ENCODE data around the gene SPNS3.

SPNS3 gene

GRCh38 chr17:4515501-4515900 is 81.8 kb downstream of the SPNS3 start:
- H3K4me3 ChIP-seq (ENCODE audit: low read length), result no peak overlapping the region
- no peaks in the 10 kb centered on the region for H3K4me1 ChIP-seq (ENCODE audit: control insufficient read depth, insufficient read depth, low read length)
- H3K27me3 ChIP-seq (ENCODE audit: control insufficient read depth, insufficient read depth, low read length), result peaks cover 34% of the 10 kb centered on the region
- H3K9ac ChIP-seq (ENCODE audit: low read depth, low read length), result no peak overlapping the region
- H3K4me2 ChIP-seq (ENCODE audit: low read length), result no peak overlapping the region
- no peaks in the 10 kb centered on the region for H3K9me3 ChIP-seq (replicated peaks; ENCODE audit: low read length)
- no peaks in the 10 kb centered on the region for H3K36me3 ChIP-seq (ENCODE audit: insufficient read depth, low read length)

GRCh38 chr17:4516735-4517134 is 83.0 kb downstream of the SPNS3 start:
- no peaks in the 10 kb centered on the region for H3K36me3 ChIP-seq (ENCODE audit: insufficient read depth, low read length)
- H3K4me1 ChIP-seq (ENCODE audit: control insufficient read depth, insufficient read depth, low read length), result no peaks in the 10 kb centered on the region
- H3K27me3 ChIP-seq (ENCODE audit: control insufficient read depth, insufficient read depth, low read length), result peaks cover 24% of the 10 kb centered on the region
- no peaks in the 10 kb centered on the region for H3K9me3 ChIP-seq (replicated peaks; ENCODE audit: low read length)
- H3K4me3 ChIP-seq (ENCODE audit: low read length), result no peak overlapping the region
- H3K9ac ChIP-seq (ENCODE audit: low read depth, low read length), result no peak overlapping the region
- H3K4me2 ChIP-seq (ENCODE audit: low read length), result no peak overlapping the region

GRCh38 chr17:4518901-4519300 is 85.2 kb downstream of the SPNS3 start:
- H3K4me2 ChIP-seq (ENCODE audit: low read length), result no peak overlapping the region
- no peaks in the 10 kb centered on the region for H3K36me3 ChIP-seq (ENCODE audit: insufficient read depth, low read length)
- H3K9me3 ChIP-seq (replicated peaks; ENCODE audit: low read length), result no peaks in the 10 kb centered on the region
- no peak overlapping the region for H3K9ac ChIP-seq (ENCODE audit: low read depth, low read length)
- no peak overlapping the region for H3K4me3 ChIP-seq (ENCODE audit: low read length)
- H3K4me1 ChIP-seq (ENCODE audit: control insufficient read depth, insufficient read depth, low read length), result no peaks in the 10 kb centered on the region
- H3K27me3 ChIP-seq (ENCODE audit: control insufficient read depth, insufficient read depth, low read length), result peaks cover 25% of the 10 kb centered on the region

- no peak overlapping the region for H3K9ac ChIP-seq (ENCODE audit: low read depth, low read length)
Measured at GRCh38 chr17:4519361-4519788, 85.6 kb downstream of the SPNS3 start.

GRCh38 chr17:4520060-4520893 is 86.5 kb downstream of the SPNS3 start:
- H3K27me3 ChIP-seq (ENCODE audit: control insufficient read depth, insufficient read depth, low read length), result peaks cover 20% of the 10 kb centered on the region
- no peak overlapping the region for H3K4me2 ChIP-seq (ENCODE audit: low read length)
- H3K36me3 ChIP-seq (ENCODE audit: insufficient read depth, low read length), result no peaks in the 10 kb centered on the region
- no peaks in the 10 kb centered on the region for H3K4me1 ChIP-seq (ENCODE audit: control insufficient read depth, insufficient read depth, low read length)
- H3K9me3 ChIP-seq (replicated peaks; ENCODE audit: low read length), result no peaks in the 10 kb centered on the region
- no peak overlapping the region for H3K9ac ChIP-seq (ENCODE audit: low read depth, low read length)
- no peak overlapping the region for H3K4me3 ChIP-seq (ENCODE audit: low read length)

More at GRCh38 chr17:4519361-4519788, 85.6 kb downstream of the SPNS3 start:
- H3K4me1 ChIP-seq (ENCODE audit: control insufficient read depth, insufficient read depth, low read length), result no peaks in the 10 kb centered on the region
- H3K9me3 ChIP-seq (replicated peaks; ENCODE audit: low read length), result no peaks in the 10 kb centered on the region
- H3K36me3 ChIP-seq (ENCODE audit: insufficient read depth, low read length), result no peaks in the 10 kb centered on the region
- H3K27me3 ChIP-seq (ENCODE audit: control insufficient read depth, insufficient read depth, low read length), result peaks cover 21% of the 10 kb centered on the region
- H3K4me3 ChIP-seq (ENCODE audit: low read length), result no peak overlapping the region
- no peak overlapping the region for H3K4me2 ChIP-seq (ENCODE audit: low read length)

DNA sequence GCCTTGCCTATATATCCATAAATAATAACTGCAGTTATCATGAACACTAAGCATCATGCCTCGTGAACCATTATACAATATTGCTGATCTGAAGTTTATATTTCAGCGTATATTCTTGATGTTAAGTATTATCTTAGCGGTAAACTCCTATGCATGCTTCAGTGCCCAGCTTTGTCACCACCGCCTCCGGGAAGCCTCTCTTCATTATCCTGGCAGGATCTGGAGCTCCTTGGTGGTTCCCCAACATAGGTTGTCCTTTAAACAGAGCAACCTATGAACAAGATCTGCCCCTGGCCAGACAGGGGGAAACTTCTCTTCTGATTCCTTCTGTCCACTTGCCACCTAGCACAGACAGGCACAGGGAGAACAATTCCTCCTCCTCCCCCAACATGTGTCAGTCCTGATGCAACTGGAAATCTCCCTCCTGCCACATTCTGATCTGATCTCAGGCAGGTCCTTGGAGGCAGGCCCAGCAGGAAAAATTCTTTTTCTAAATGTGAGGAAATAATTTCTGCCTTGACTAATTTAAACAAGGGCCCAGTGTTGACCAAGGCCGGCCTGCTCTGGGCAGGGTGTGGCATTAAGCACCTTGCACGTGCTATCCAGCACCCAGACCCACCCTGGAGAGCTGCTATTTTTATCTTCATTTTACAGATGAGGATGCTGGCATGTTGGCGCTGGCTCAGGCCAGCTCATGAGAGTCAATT is 87.3 kb downstream of the SPNS3 start:
- Histone ChIP-seq H3K36me3 (ENCODE audit: insufficient read depth, low read length) (no peaks in the 10 kb centered on the region), H3K4me3 (ENCODE audit: low read length) (no peak overlapping the region), H3K9me3 (replicated peaks; ENCODE audit: low read length) (no peaks in the 10 kb centered on the region), H3K4me1 (ENCODE audit: control insufficient read depth, insufficient read depth, low read length) (no peaks in the 10 kb centered on the region), H3K4me2 (ENCODE audit: low read length) (no peak overlapping the region), H3K9ac (ENCODE audit: low read depth, low read length) (no peak overlapping the region), H3K27me3 (ENCODE audit: control insufficient read depth, insufficient read depth, low read length) (peaks cover 27% of the 10 kb centered on the region)

- peaks cover 31% of the 10 kb centered on the region for H3K27me3 ChIP-seq (ENCODE audit: control insufficient read depth, insufficient read depth, low read length)
Measured at GRCh38 chr17:4522661-4523060, 88.9 kb downstream of the SPNS3 start.

GRCh38 chr17:4523946-4524345 is 90.2 kb downstream of the SPNS3 start:
- Histone ChIP-seq H3K9me3 (replicated peaks; ENCODE audit: low read length) (no peaks in the 10 kb centered on the region), H3K27me3 (ENCODE audit: control insufficient read depth, insufficient read depth, low read length) (peaks cover 36% of the 10 kb centered on the region), H3K4me2 (ENCODE audit: low read length) (no peak overlapping the region)

More at GRCh38 chr17:4522661-4523060, 88.9 kb downstream of the SPNS3 start:
- Histone ChIP-seq H3K9me3 (replicated peaks; ENCODE audit: low read length) (no peaks in the 10 kb centered on the region), H3K36me3 (ENCODE audit: insufficient read depth, low read length) (no peaks in the 10 kb centered on the region), H3K4me2 (ENCODE audit: low read length) (no peak overlapping the region), H3K9ac (ENCODE audit: low read depth, low read length) (no peak overlapping the region), H3K4me1 (ENCODE audit: control insufficient read depth, insufficient read depth, low read length) (no peaks in the 10 kb centered on the region), H3K4me3 (ENCODE audit: low read length) (no peak overlapping the region)

DNA sequence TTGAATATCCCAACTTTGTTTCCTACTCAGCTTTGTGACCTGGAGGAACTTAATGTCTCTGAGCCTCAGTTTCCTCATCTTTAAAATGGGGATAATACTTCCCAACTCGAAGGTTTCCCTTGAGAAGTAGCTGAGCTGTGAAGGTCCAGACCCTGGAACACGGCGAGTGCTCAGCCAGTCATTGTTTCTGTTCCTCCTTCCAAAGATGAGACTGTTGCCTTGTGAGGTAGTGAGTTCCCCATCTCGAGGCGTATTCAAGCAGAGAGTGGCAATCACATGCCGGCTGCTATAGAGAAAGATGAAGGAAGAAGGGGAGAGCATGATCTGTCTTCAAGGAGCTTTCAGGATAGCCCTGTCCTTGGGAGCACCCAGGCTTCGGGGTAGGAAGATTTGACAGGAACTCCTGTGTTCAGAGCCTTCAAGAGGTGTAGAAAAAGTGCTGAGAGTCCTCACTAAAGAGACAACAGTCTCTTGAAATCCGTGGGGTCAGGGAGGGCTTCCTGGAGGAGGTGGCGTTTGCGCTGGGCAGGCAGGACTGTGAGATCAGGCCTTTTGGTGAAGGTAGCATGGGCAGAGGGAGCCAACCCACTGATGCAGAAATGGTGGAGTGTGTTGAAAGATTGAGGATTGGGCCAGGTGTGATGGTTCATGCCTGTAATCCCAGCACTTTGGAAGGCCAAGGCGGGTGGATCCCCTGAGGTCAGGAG is 92.1 kb downstream of the SPNS3 start:
- Histone ChIP-seq H3K9me3 (replicated peaks; ENCODE audit: low read length) (no peaks in the 10 kb centered on the region), H3K4me2 (ENCODE audit: low read length) (no peak overlapping the region), H3K4me1 (ENCODE audit: control insufficient read depth, insufficient read depth, low read length) (no peaks in the 10 kb centered on the region), H3K27me3 (ENCODE audit: control insufficient read depth, insufficient read depth, low read length) (peaks cover 41% of the 10 kb centered on the region), H3K36me3 (ENCODE audit: insufficient read depth, low read length) (no peaks in the 10 kb centered on the region), H3K9ac (ENCODE audit: low read depth, low read length) (no peak overlapping the region), H3K4me3 (ENCODE audit: low read length) (no peak overlapping the region)

More at GRCh38 chr17:4523946-4524345, 90.2 kb downstream of the SPNS3 start:
- no peaks in the 10 kb centered on the region for H3K36me3 ChIP-seq (ENCODE audit: insufficient read depth, low read length)
- no peaks in the 10 kb centered on the region for H3K4me1 ChIP-seq (ENCODE audit: control insufficient read depth, insufficient read depth, low read length)
- no peak overlapping the region for H3K4me3 ChIP-seq (ENCODE audit: low read length)
- no peak overlapping the region for H3K9ac ChIP-seq (ENCODE audit: low read depth, low read length)

DNA sequence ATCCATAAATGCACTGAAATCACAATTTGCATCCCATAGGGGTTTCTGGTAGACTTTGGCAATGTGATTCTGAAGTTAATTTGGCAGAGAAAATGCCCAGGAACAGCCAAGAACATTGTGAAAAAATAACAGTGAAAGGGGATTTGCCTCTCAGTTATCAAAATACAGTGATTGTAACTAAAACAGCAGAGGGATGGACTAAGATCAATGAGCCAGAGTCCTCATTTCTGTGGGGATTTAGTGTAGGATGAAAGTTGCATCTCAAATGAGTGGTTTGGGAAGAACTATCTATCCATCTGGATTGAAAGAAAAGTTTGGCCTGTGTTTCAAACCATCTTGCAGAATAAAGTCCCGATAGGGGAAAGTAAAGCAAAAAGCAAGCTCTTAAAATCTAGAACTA is 93.4 kb downstream of the SPNS3 start:
- H3K4me1 ChIP-seq (ENCODE audit: control insufficient read depth, insufficient read depth, low read length), result no peaks in the 10 kb centered on the region
- H3K4me2 ChIP-seq (ENCODE audit: low read length), result no peak overlapping the region
- H3K36me3 ChIP-seq (ENCODE audit: insufficient read depth, low read length), result no peaks in the 10 kb centered on the region
- H3K4me3 ChIP-seq (ENCODE audit: low read length), result no peak overlapping the region
- H3K9me3 ChIP-seq (replicated peaks; ENCODE audit: low read length), result no peaks in the 10 kb centered on the region
- H3K9ac ChIP-seq (ENCODE audit: low read depth, low read length), result no peak overlapping the region
- peaks cover 50% of the 10 kb centered on the region for H3K27me3 ChIP-seq (ENCODE audit: control insufficient read depth, insufficient read depth, low read length)

GRCh38 chr17:4527566-4528125 is 93.9 kb downstream of the SPNS3 start:
- no peaks in the 10 kb centered on the region for H3K36me3 ChIP-seq (ENCODE audit: insufficient read depth, low read length)
- no peaks in the 10 kb centered on the region for H3K9me3 ChIP-seq (replicated peaks; ENCODE audit: low read length)
- peaks cover 51% of the 10 kb centered on the region for H3K27me3 ChIP-seq (ENCODE audit: control insufficient read depth, insufficient read depth, low read length)
- H3K4me1 ChIP-seq (ENCODE audit: control insufficient read depth, insufficient read depth, low read length), result no peaks in the 10 kb centered on the region
- H3K9ac ChIP-seq (ENCODE audit: low read depth, low read length), result no peak overlapping the region
- H3K4me2 ChIP-seq (ENCODE audit: low read length), result no peak overlapping the region
- no peak overlapping the region for H3K4me3 ChIP-seq (ENCODE audit: low read length)
